GM12892 (cell line): Measurements from ENCODE around the gene CSGALNACT2.

Experiments
- POLR2A ChIP-seq: IDR thresholded peaks from 2 replicates; pipeline ENCODE4 v1.6.1; 2011; ENCODE audit warnings: low read depth, low read length, control low read depth
- POLR2AphosphoS5 ChIP-seq: IDR thresholded peaks from 2 replicates; pipeline ENCODE4 v1.6.1; 2011; ENCODE audit warnings: low read depth, low read length, control low read depth
- TAF1 ChIP-seq: IDR thresholded peaks from 2 replicates; pipeline ENCODE4 v1.6.1; 2011; ENCODE audit warnings: low read depth, mild to moderate bottlenecking, control low read depth, low read length, borderline replicate concordance

DNA sequence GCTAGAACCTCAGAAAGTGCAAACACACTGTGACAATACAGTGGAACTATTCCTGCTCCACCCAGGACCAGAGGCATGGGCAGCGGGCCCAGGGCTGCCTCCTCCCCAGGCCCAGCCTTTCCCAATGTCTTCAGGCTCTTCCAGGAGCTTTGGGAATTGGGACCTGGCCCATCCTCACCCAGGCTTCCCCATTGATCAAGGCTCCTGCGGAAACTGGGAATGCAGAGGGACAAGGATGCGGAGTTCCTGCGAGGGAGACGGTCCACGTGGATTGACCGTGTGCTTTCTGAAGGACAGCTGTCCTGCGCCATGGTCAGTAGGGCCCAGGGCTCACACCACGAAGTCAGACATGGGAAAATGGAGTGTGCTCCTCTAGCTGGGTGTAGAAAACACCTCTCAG is 56.6 kb downstream of the CSGALNACT2 start:
- no peak for TF ChIP-seq POLR2A
- TF ChIP-seq TAF1: no peak
- no peak for TF ChIP-seq POLR2AphosphoS5
